SK-MEL-5 (cell line): Measurements from ENCODE around the gene MRM2. TPM values are rescaled to one million over a fixed set of nuclear protein-coding genes. Genes with fewer than 3 reads are reported as not detected.
A peak's percentile ranks its signal among the peaks of the same experiment; 100 is the strongest.

ENCODE experiments used
- DNase-seq: peaks from one replicate; pipeline ENCODE4 v3.0.0-alpha.2; 2016; ENCODE audit warnings: low read depth, low spot score
- in situ Hi-C: cut with HindIII; loops from 2 replicates; pipeline ENCODE4 v1.10.0; 2016; ENCODE audit warnings: low sequenced_read_pairs, high pct_unique_total_duplicates, low pct_unique_long_range_greater_than_20kb
- total RNA-seq: library from RNA; depleted of rRNA; stranded (reverse); fragments of >200 nt; shearing (Covaris generic); gene quantifications from 2 replicates; pipeline ENCODE4 v1.2.3, GENCODE V29; 2014

MRM2 gene
- total RNA-seq, 1 experiment from 2014 or later = 34.3 TPM

GRCh38 chr7:2253021-2253420 is 11.0 kb upstream of the MRM2 start:
- in situ Hi-C loops = no loop called here

GRCh38 chr7:2251841-2252771 is 10.1 kb upstream of the MRM2 start:
- in situ Hi-C loops = no loop called here
- DNase-seq = no peak

More at GRCh38 chr7:2253021-2253420, 11.0 kb upstream of the MRM2 start:
- no peak for DNase-seq

- DNase-seq = no peak
- in situ Hi-C loops = no loop called here
Observed at GRCh38 chr7:2251381-2251780, 9.4 kb upstream of the MRM2 start.

- no peak for DNase-seq
- in situ Hi-C loops = no loop called here
Observed at GRCh38 chr7:2249744-2250323, 7.8 kb upstream of the MRM2 start.

GRCh38 chr7:2248984-2249694 is 7.1 kb upstream of the MRM2 start:
- DNase-seq = peak; percentile 91
- in situ Hi-C loops = no loop called here

GRCh38 chr7:2247141-2247995 is 5.4 kb upstream of the MRM2 start:
- DNase-seq = peak; percentile 54

GRCh38 chr7:2245883-2246675 is 4.1 kb upstream of the MRM2 start:
- DNase-seq = no peak
- in situ Hi-C loops = no loop called here

More at GRCh38 chr7:2247141-2247995, 5.4 kb upstream of the MRM2 start:
- in situ Hi-C loops = no loop called here

- DNase-seq = no peak
- in situ Hi-C loops = no loop called here
Observed at GRCh38 chr7:2244404-2244995, 2.5 kb upstream of the MRM2 start.

- DNase-seq = no peak
- in situ Hi-C loops = no loop called here
Observed at GRCh38 chr7:2243458-2243857, 1.5 kb upstream of the MRM2 start.

GRCh38 chr7:2242541-2243429 is 780 bp upstream of the MRM2 start:
- peak; percentile 54 for DNase-seq
- in situ Hi-C loops = no loop called here

- in situ Hi-C loops = no loop called here
Observed at GRCh38 chr7:2239242-2239641, 2.8 kb downstream of the MRM2 start.

GRCh38 chr7:2237109-2237602 is 4.8 kb downstream of the MRM2 start:
- in situ Hi-C loops = no loop called here
- no peak for DNase-seq

More at GRCh38 chr7:2239242-2239641, 2.8 kb downstream of the MRM2 start:
- DNase-seq = no peak

- in situ Hi-C loops = no loop called here
- DNase-seq = no peak
Observed at GRCh38 chr7:2233926-2234325, 8.1 kb downstream of the MRM2 start.

- in situ Hi-C loops = no loop called here
- peak; percentile 94 for DNase-seq
Observed at GRCh38 chr7:2232766-2233520, 9.1 kb downstream of the MRM2 start, which contains the start of gene MAD1L1. MAD1L1 (minus strand) TSS chr7:2232945; CDS start chr7:2230133, 2,812 bp downstream.
